GM12878 (cell line): ENCODE results near the gene SLC23A2. TPM values are rescaled to one million over a fixed set of nuclear protein-coding genes. Genes with fewer than 3 reads are reported as not detected.

ENCODE experiments used
- ATAC-seq: fragments of 200-7000 bp; cut with Tn5 transposase; 3 replicates; pipeline ENCODE4 v1.9.1; 2020; ENCODE audit warnings: mild to moderate bottlenecking, moderate library complexity
- BruUV-seq: library from RNA; stranded (reverse); fragments of 400-500 nt; replicated peaks from 2 replicates; lab custom pipeline; 2021; lab: Mats Ljungman, UMichigan
- CTCF ChIA-PET: fragments of 300-600 bp; sonication (Branson Sonifier 250); formaldehyde crosslinking; extraction: SDS; loops from one replicate; lab custom pipeline; 2021; ENCODE audit warnings: inconsistent platforms; lab: Yijun Ruan, JAX
- POLR2A ChIA-PET: fragments of 350-600 bp; formaldehyde crosslinking; extraction: SDS; loops from one replicate; lab custom pipeline; 2021; ENCODE audit warnings: inconsistent platforms; lab: Charles Lee
- RAD21 ChIA-PET: fragments of 300-600 bp; sonication (Branson Sonifier 250); formaldehyde crosslinking; loops from one replicate; lab custom pipeline; 2023; ENCODE audit warnings: antibody characterized with exemption; ENCODE audit not compliant: unreplicated experiment; lab: Charles Lee
- SMC1A ChIA-PET: fragments of 300-600 bp; sonication (Branson Sonifier 250); formaldehyde crosslinking; loops from one replicate; lab custom pipeline; 2023; ENCODE audit not compliant: unreplicated experiment, uncharacterized antibody; lab: Charles Lee
- DNase-seq: peaks from one replicate; pipeline ENCODE4 v3.0.0-alpha.2; 2011; ENCODE audit warnings: low read depth, low spot score
- FAIRE-seq: peaks from 3 replicates; lab custom pipeline; 2011; peaks lifted over from hg19 to GRCh38; lab: Jason Lieb, UNC
- H2AFZ ChIP-seq: 2 replicates; pipeline ENCODE4 v1.6.0; 2011; ENCODE audit warnings: low read depth, low read length, control low read depth; ENCODE audit not compliant: control insufficient read depth
- H3K27ac ChIP-seq: 2 replicates; pipeline ENCODE4 v1.5.1; 2011; ENCODE audit warnings: control low read depth; ENCODE audit not compliant: control insufficient read depth, insufficient read depth
- H3K27me3 ChIP-seq, 2 experiments: replicated peaks in 1 of 2; 2 replicates each; pipeline versions ENCODE4 v1.6.0 to v1.6.1; 2011; ENCODE audit warnings: low read length in 1 of 2; ENCODE audit not compliant: control insufficient read depth in 2 of 2, insufficient read depth in 2 of 2
- H3K36me3 ChIP-seq, 2 experiments: 2 replicates each; pipeline ENCODE4 v1.5.1; 2011; ENCODE audit warnings: low read length in 1 of 2; ENCODE audit not compliant: control insufficient read depth in 2 of 2, insufficient read depth in 2 of 2
- H3K4me1 ChIP-seq: 2 replicates; pipeline ENCODE4 v1.6.1; 2011; ENCODE audit warnings: mild to moderate bottlenecking, low read length, moderate library complexity, mixed read lengths; ENCODE audit not compliant: control insufficient read depth, insufficient read depth
- H3K4me2 ChIP-seq: 2 replicates; pipeline ENCODE4 v1.6.0; 2011; ENCODE audit warnings: control low read depth; ENCODE audit not compliant: control insufficient read depth, insufficient read depth
- H3K4me3 ChIP-seq: fragments of 200-600 bp; sonication (generic); 2 replicates; pipeline ENCODE4 v1.5.1; 2016
- H3K79me2 ChIP-seq: 2 replicates; pipeline ENCODE4 v1.6.0; 2011; ENCODE audit warnings: low read length; ENCODE audit not compliant: control insufficient read depth, insufficient read depth
- H3K9ac ChIP-seq: 2 replicates; pipeline ENCODE4 v1.8.0; 2011; ENCODE audit warnings: low read length, control low read depth, mixed read lengths; ENCODE audit not compliant: control insufficient read depth, insufficient read depth
- H3K9me3 ChIP-seq: replicated peaks from 3 replicates; pipeline ENCODE4 v1.5.1; 2011; ENCODE audit warnings: mild to moderate bottlenecking, low read length; ENCODE audit not compliant: control insufficient read depth, insufficient read depth
- H4K20me1 ChIP-seq: 2 replicates; pipeline ENCODE4 v1.6.0; 2011; ENCODE audit not compliant: control insufficient read depth, insufficient read depth
- SREBF2 ChIP-seq: IDR thresholded peaks from 2 replicates; pipeline ENCODE4 v1.6.1; 2012; ENCODE audit warnings: mild to moderate bottlenecking, low read length
- ZNF24 ChIP-seq: fragments of 450-650 bp; IDR thresholded peaks from 2 replicates; pipeline ENCODE4 v1.6.1; 2017; ENCODE audit warnings: antibody characterized with exemption, mild to moderate bottlenecking
- ZNF687 ChIP-seq: fragments of 450-650 bp; IDR thresholded peaks from 2 replicates; pipeline ENCODE4 v1.6.1; 2017; ENCODE audit warnings: mild to moderate bottlenecking, moderate library complexity
- WGBS: methylation state at CpG from one replicate; pipeline ENCODE4 v1.1.6; 2016; ENCODE audit warnings: low lambda C conversion rate; ENCODE audit not compliant: insufficient replicate concordance, insufficient coverage; ENCODE audit errors: missing lambda C conversion rate; 5-methylcytosine and 5-hydroxymethylcytosine counted together
- in situ Hi-C: fragments of 300-500 bp; cut with MboI; formaldehyde crosslinking; loops from 9 replicates; pipeline ENCODE4 v1.14.3; 2018; ENCODE audit warnings: mixed read lengths
- intact Hi-C: fragments of 100-400 bp; cut with micrococcal nuclease; formaldehyde crosslinking; loops from one replicate; pipeline ENCODE4 v1.14.2; 2022; ENCODE audit not compliant: unreplicated experiment
- polyA plus RNA-seq, 11 experiments: library from polyadenylated mRNA; depleted of rRNA in 4 of 11; unstranded in 6 of 11; stranded (reverse) in 5 of 11; fragments of >200 nt; fragmentation: Nextera tagmentation in 4 of 11; fragmentation: Illumina TruSeq in 1 of 11; extraction: Ambion mirVana in 4 of 11; extraction: Trizol in 1 of 11; gene quantifications; 1 replicate in 1 of 11; 2 replicates in 10 of 11; pipeline versions ENCODE4 v1.2.1 to v1.2.3, GENCODE V29; 2011 to 2016; ENCODE audit warnings: inconsistent platforms in 2 of 11, missing spikeins in 2 of 11, low read depth in 1 of 11
- total RNA-seq, 4 experiments: library from RNA; depleted of rRNA in 3 of 4; stranded (reverse); fragments of >200 nt in 3 of 4; fragmentation: Illumina TruSeq in 1 of 4; extraction: Trizol in 1 of 4; gene quantifications; 2 replicates each; pipeline versions ENCODE4 v1.2.1 to v1.2.3, GENCODE V29; 2013 to 2021

The SLC23A2 gene
- total and polyA plus RNA-seq, 10 of the 15 experiments (the other 5 are each of a cell fraction or from before 2014, with no cell fraction given) = 4.4 to 56.1 (median 35.5) TPM

GRCh38 chr20:4815628-4816027, 185.7 kb downstream of the SLC23A2 start:
- H3K27me3 ChIP-seq = no peaks in the 10 kb centered on the region
- ATAC-seq (no peak), FAIRE-seq (no peak), DNase-seq (no peak)
- CTCF ChIA-PET = interaction anchor here (0.8 to 1.0 kb wide), 3 partner anchors 135 to 311 kb away, joined by 3 read pairs; partner anchors contain the start of gene CDS2
- no peaks in the 10 kb centered on the region for H4K20me1 ChIP-seq
- no TSS peak for BruUV-seq
- peak overlapping the region; percentile 99 for H3K9ac ChIP-seq
- H3K36me3 ChIP-seq = no peaks in the 10 kb centered on the region; a peak in 1 of 4 replicates
- H3K9me3 ChIP-seq = no peaks in the 10 kb centered on the region
- SMC1A ChIA-PET = interaction anchor here (0.7 to 2.8 kb wide), 10 partner anchors 9 to 304 kb away, joined by 3 to 13 read pairs (median 4); partner anchors contain the start of gene PCNA
- 54% methylated on average over 5 of the region's 5 CpGs for WGBS
- POLR2A ChIA-PET = interaction anchor here (1.1 kb wide), 1 partner anchor 11 kb away, joined by 4 read pairs; no protein-coding TSS in a partner anchor
- peak overlapping the region; percentile 52; the same call in 1 of the 2 replicates for H3K4me3 ChIP-seq
- H3K27ac ChIP-seq = peak overlapping the region; percentile 98
- peaks cover 57% of the 10 kb centered on the region for H3K4me1 ChIP-seq
- TF ChIP-seq ZNF24 = no peak
- 0 out of 2 replicates have a peak, but pooled peaks have one; percentile 15 for TF ChIP-seq ZNF687
- no peak for TF ChIP-seq SREBF2
- intact Hi-C loops = no loop called here
- RAD21 ChIA-PET = interaction anchor here (0.8 to 3.0 kb wide), 6 partner anchors 95 to 311 kb away, joined by 3 to 15 read pairs (median 9); partner anchors contain the start of gene CDS2
- in situ Hi-C loops = no loop called here
- peak overlapping the region; percentile 76 for H2AFZ ChIP-seq
- peaks cover 29% of the 10 kb centered on the region for H3K79me2 ChIP-seq
- peak overlapping the region; percentile 97 for H3K4me2 ChIP-seq
